SU-DHL-6 (cell line): ENCODE data around the gene ZXDB.

ENCODE experiments used
- CTCF ChIP-seq: fragments of 200-600 bp; sonication (generic); IDR thresholded peaks from one replicate; pipeline ENCODE4 v1.5.1; 2017; ENCODE audit warnings: antibody characterized with exemption, mild to moderate bottlenecking, low read length, moderate library complexity; ENCODE audit not compliant: insufficient read depth, poor library complexity, severe bottlenecking
- EZH2phosphoT487 ChIP-seq: fragments of 200-600 bp; sonication (generic), shearing (Covaris generic); conservative IDR thresholded peaks from 2 replicates; pipeline ENCODE4 v1.6.1; 2018; ENCODE audit warnings: mild to moderate bottlenecking, antibody characterized with exemption, low read length, moderate library complexity, mixed read lengths

GRCh38 chrX:57640674-57641016 is 48.8 kb downstream of the ZXDB start:
- no peak for TF ChIP-seq CTCF
- TF ChIP-seq EZH2phosphoT487: no peak
